K562 (cell line): Measurements from ENCODE around the gene GAPVD1. TPM values are rescaled to one million over a fixed set of nuclear protein-coding genes. Genes with fewer than 3 reads are reported as not detected.

Source experiments
- ATAC-seq: fragments of 200-7000 bp; cut with Tn5 transposase; 3 replicates; pipeline ENCODE4 v1.9.1; 2020; ENCODE audit warnings: moderate library complexity
- BruUV-seq: library from RNA; stranded (reverse); fragments of 400-500 nt; replicated peaks from 2 replicates; lab custom pipeline; 2021; lab: Mats Ljungman, UMichigan
- CTCF ChIA-PET: fragments of 300-600 bp; formaldehyde crosslinking; extraction: SDS; loops from one replicate; lab custom pipeline; 2021; ENCODE audit warnings: low intra/inter-chr PET ratio; lab: Yijun Ruan, JAX
- POLR2A ChIA-PET: fragments of 300-600, 350-650 bp; sonication (Branson Sonifier 250); formaldehyde crosslinking; extraction: SDS; loops from one replicate; lab custom pipeline; 2021; ENCODE audit warnings: antibody characterized with exemption, inconsistent platforms; lab: Yijun Ruan, JAX
- DNase-seq, 4 experiments: peaks; one replicate each; pipeline versions ENCODE4 v3.0.0 to v3.0.0-alpha.2; 2011 to 2018; ENCODE audit warnings: low spot score in 3 of 4, mixed read lengths in 3 of 4; ENCODE audit errors: extremely low read depth in 1 of 4
- FAIRE-seq: peaks from 2 replicates; lab custom pipeline; 2011; peaks lifted over from hg19 to GRCh38; lab: Jason Lieb, UNC
- H2AFZ ChIP-seq: 2 replicates; pipeline ENCODE4 v1.6.0; 2011; ENCODE audit warnings: low read depth, low read length, control low read depth, inconsistent platforms
- H3K27ac ChIP-seq: fragments of 200-600 bp; 3 replicates; pipeline ENCODE4 v1.8.0; 2011; ENCODE audit warnings: low read depth, mild to moderate bottlenecking, control low read depth, inconsistent platforms, low read length, moderate library complexity, mixed read lengths; ENCODE audit errors: extremely low read depth
- H3K27me3 ChIP-seq, 2 experiments: fragments of 300-600 bp in 1 of 2; 2 replicates in 1 of 2; 3 replicates in 1 of 2; pipeline versions ENCODE4 v1.6.0 to v1.8.0; 2011; ENCODE audit warnings: inconsistent platforms in 2 of 2, low read length in 2 of 2, mild to moderate bottlenecking in 1 of 2, mixed read lengths in 1 of 2, moderate library complexity in 1 of 2; ENCODE audit not compliant: control insufficient read depth in 2 of 2, insufficient read depth in 2 of 2
- H3K36me3 ChIP-seq: fragments of 300-600 bp; 3 replicates; pipeline ENCODE4 v1.8.0; 2011; ENCODE audit warnings: mild to moderate bottlenecking, low read length, inconsistent platforms; ENCODE audit not compliant: control insufficient read depth, insufficient read depth
- H3K4me1 ChIP-seq, 2 experiments: fragments of 200-600 bp in 1 of 2; replicated peaks in 1 of 2; 2 replicates in 1 of 2; 3 replicates in 1 of 2; pipeline versions ENCODE4 v1.5.1 to v1.8.0; 2011; ENCODE audit warnings: inconsistent platforms in 2 of 2, low read length in 2 of 2, mild to moderate bottlenecking in 1 of 2, mixed read lengths in 1 of 2, moderate library complexity in 1 of 2; ENCODE audit not compliant: control insufficient read depth in 2 of 2, insufficient read depth in 2 of 2
- H3K4me2 ChIP-seq: 2 replicates; pipeline ENCODE4 v1.6.1; 2011; ENCODE audit warnings: low read length, control low read depth, inconsistent platforms, mixed read lengths; ENCODE audit not compliant: insufficient read depth
- H3K4me3 ChIP-seq: fragments of 200-600 bp; sonication (generic), shearing (Covaris generic); 2 replicates; pipeline ENCODE4 v1.5.1; 2016; ENCODE audit warnings: control low read depth, inconsistent platforms
- H3K79me2 ChIP-seq: fragments of 200-600 bp; 3 replicates; pipeline ENCODE4 v1.8.0; 2011; ENCODE audit warnings: low read length, inconsistent platforms; ENCODE audit not compliant: control insufficient read depth, insufficient read depth
- H3K9ac ChIP-seq, 2 experiments: 2 replicates each; pipeline versions ENCODE4 v1.6.0 to v1.6.1; 2011; ENCODE audit warnings: low read depth in 2 of 2, low read length in 2 of 2, control low read depth in 1 of 2, inconsistent platforms in 1 of 2, mild to moderate bottlenecking in 1 of 2, mixed read lengths in 1 of 2; ENCODE audit not compliant: insufficient read depth in 1 of 2
- H3K9me1 ChIP-seq: one replicate; pipeline ENCODE4 v1.6.0; 2011; ENCODE audit warnings: inconsistent platforms, mild to moderate bottlenecking, low read length, moderate library complexity; ENCODE audit not compliant: control insufficient read depth, insufficient read depth
- H3K9me3 ChIP-seq: replicated peaks from 2 replicates; pipeline ENCODE4 v1.5.1; 2011; ENCODE audit warnings: low read depth, low read length, inconsistent platforms; ENCODE audit not compliant: control insufficient read depth, insufficient read depth
- H4K20me1 ChIP-seq: replicated peaks from 2 replicates; pipeline ENCODE4 v1.6.1; 2011; ENCODE audit warnings: low read length, inconsistent platforms, mixed read lengths; ENCODE audit not compliant: control insufficient read depth, insufficient read depth
- ARHGAP35 ChIP-seq: fragments of 450-650 bp; IDR thresholded peaks from 2 replicates; pipeline ENCODE4 v1.6.1; 2018; ENCODE audit not compliant: partially characterized antibody
- CCAR2 ChIP-seq: fragments of 200-400 bp; formaldehyde crosslinking; IDR thresholded peaks from 2 replicates; pipeline ENCODE4 v1.6.1; 2017; ENCODE audit warnings: mild to moderate bottlenecking, low read depth, low read length
- CTCF ChIP-seq, 3 experiments: IDR thresholded peaks in 2 of 3; conservative IDR thresholded peaks in 1 of 3; 2 replicates each; pipeline ENCODE4 v1.5.1; 2011 to 2012; ENCODE audit warnings: low read length in 3 of 3, mild to moderate bottlenecking in 3 of 3, control low read depth in 2 of 3, improper control_type of control experiment in 1 of 3, inconsistent platforms in 1 of 3, low read depth in 1 of 3, mixed read lengths in 1 of 3, moderate library complexity in 1 of 3; ENCODE audit not compliant: insufficient read depth in 2 of 3
- CTCFL ChIP-seq: IDR thresholded peaks from 2 replicates; pipeline ENCODE4 v1.6.1; 2011; ENCODE audit warnings: borderline replicate concordance, low read depth, mild to moderate bottlenecking, moderate library complexity, low read length; ENCODE audit not compliant: insufficient read depth, poor library complexity, severe bottlenecking
- FIP1L1 ChIP-seq: fragments of 200-400 bp; formaldehyde crosslinking; IDR thresholded peaks from 2 replicates; pipeline ENCODE4 v1.6.1; 2018; ENCODE audit warnings: mild to moderate bottlenecking, low read depth, low read length; ENCODE audit not compliant: poor library complexity, severe bottlenecking
- FOSL1 ChIP-seq: fragments of 200-800 bp; sonication (Bioruptor generic); conservative IDR thresholded peaks from 2 replicates; pipeline ENCODE4 v1.6.1; 2016; ENCODE audit warnings: missing genetic modification characterization, missing compliant biosample characterization
- HCFC1 ChIP-seq: IDR thresholded peaks from 2 replicates; pipeline ENCODE4 v1.6.1; 2012; ENCODE audit warnings: low read depth, low read length, improper control_type of control experiment
- HIVEP1 ChIP-seq: fragments of 250-450 bp; sonication (Bioruptor Pico); IDR thresholded peaks from 2 replicates; pipeline ENCODE4 v1.4.0; 2020; ENCODE audit warnings: mild to moderate bottlenecking
- HMGN3 ChIP-seq: IDR thresholded peaks from 2 replicates; pipeline ENCODE4 v1.6.1; 2011; ENCODE audit warnings: borderline replicate concordance, low read depth, mild to moderate bottlenecking, mixed read lengths, low read length; ENCODE audit not compliant: insufficient read length; ENCODE audit errors: extremely low read depth
- ILF3 ChIP-seq: fragments of 450-650 bp; IDR thresholded peaks from 2 replicates; pipeline ENCODE4 v1.6.1; 2018; ENCODE audit warnings: antibody characterized with exemption, mild to moderate bottlenecking, moderate library complexity, borderline replicate concordance
- RNF2 ChIP-seq: sonication (generic); IDR thresholded peaks from 2 replicates; pipeline ENCODE4 v1.6.1; 2016
- SOX6 ChIP-seq: fragments of 450-650 bp; IDR thresholded peaks from 2 replicates; pipeline ENCODE4 v1.6.1; 2014; ENCODE audit warnings: mild to moderate bottlenecking
- THRA ChIP-seq: fragments of 450-650 bp; IDR thresholded peaks from 2 replicates; pipeline ENCODE4 v1.6.1; 2017; ENCODE audit warnings: mild to moderate bottlenecking, moderate library complexity
- ZNF143 ChIP-seq: sonication (generic); formaldehyde crosslinking; IDR thresholded peaks from 2 replicates; pipeline ENCODE4 v1.9.0; 2022; ENCODE audit warnings: mild to moderate bottlenecking, missing genetic modification reagents
- ZNF274 ChIP-seq: IDR thresholded peaks from 2 replicates; pipeline ENCODE4 v1.6.1; 2011; ENCODE audit warnings: low read depth, mild to moderate bottlenecking, low read length, moderate library complexity, borderline replicate concordance
- WGBS: fragments of 100-300 bp; shearing (Covaris generic); methylation state at CpG from one replicate; pipeline ENCODE4 v1.1.6; 2016; ENCODE audit warnings: low coverage, mixed read lengths; ENCODE audit not compliant: insufficient coverage; ENCODE audit errors: missing lambda C conversion rate; 5-methylcytosine and 5-hydroxymethylcytosine counted together
- in situ Hi-C: fragments of 300-500 bp; cut with MboI; formaldehyde crosslinking; loops from 4 replicates; pipeline ENCODE4 v1.15.0; 2018; ENCODE audit warnings: inconsistent platforms, mixed read lengths
- intact Hi-C: fragments of 100-400 bp; cut with micrococcal nuclease; formaldehyde crosslinking; loops from 2 replicates; pipeline ENCODE4 v1.14.2; 2022
- polyA plus RNA-seq, 8 experiments: library from polyadenylated mRNA; depleted of rRNA in 4 of 8; stranded (reverse) in 5 of 8; unstranded in 3 of 8; fragments of >200 nt; fragmentation: Nextera tagmentation in 2 of 8; fragmentation: Illumina TruSeq in 1 of 8; extraction: Ambion mirVana in 2 of 8; extraction: Trizol in 1 of 8; gene quantifications; 2 replicates each; pipeline versions ENCODE4 v1.2.1 to v1.2.3, GENCODE V29; 2011 to 2014; ENCODE audit warnings: inconsistent platforms in 1 of 8, missing spikeins in 1 of 8
- total RNA-seq, 7 experiments: library from RNA; depleted of rRNA in 6 of 7; stranded (reverse); fragments of >200 nt in 6 of 7; fragmentation: Illumina TruSeq in 2 of 7; extraction: Trizol in 2 of 7; gene quantifications; 2 replicates each; pipeline versions ENCODE4 v1.2.1 to v1.2.3, GENCODE V29; 2011 to 2021; ENCODE audit warnings: low replicate concordance in 1 of 7
- TF ChIP-seq, protein P1 (sequence below): fragments of 450-650 bp; conservative IDR thresholded peaks from 2 replicates; pipeline ENCODE4 v1.6.1; 2016; ENCODE audit warnings: missing genetic modification characterization, low read depth, mild to moderate bottlenecking, control low read depth, missing compliant biosample characterization

Gene GAPVD1
- total and polyA plus RNA-seq, 9 of the 15 experiments (the other 6 are each of a cell fraction or from before 2014, with no cell fraction given), result 9.5 to 66.1 (median 45.5) TPM

DNA sequence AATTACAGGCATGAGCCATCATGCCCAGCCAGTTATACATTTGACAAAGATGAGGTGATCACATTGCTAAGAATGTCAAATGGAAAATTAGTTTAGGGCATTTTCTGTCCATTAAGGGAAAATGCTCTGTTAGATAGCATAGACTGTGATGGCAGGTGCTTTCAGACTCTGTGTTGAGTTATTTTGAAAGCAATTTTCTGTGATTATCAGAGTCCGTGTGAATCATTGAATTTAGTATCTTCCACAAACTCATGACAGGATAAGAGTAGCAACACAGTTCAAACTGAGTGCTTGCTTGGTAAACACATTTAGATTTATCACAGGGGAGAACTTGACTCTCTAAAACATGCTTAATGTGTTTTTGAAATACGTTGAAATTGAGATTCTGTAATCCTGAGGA lies 69.0 kb downstream of the GAPVD1 start (continued):
- no peak for TF ChIP-seq SOX6
- no peak for TF ChIP-seq FIP1L1
- TF ChIP-seq ZNF143 (CRISPR knock-in tag), result no peak
- TF ChIP-seq, protein P1, sequence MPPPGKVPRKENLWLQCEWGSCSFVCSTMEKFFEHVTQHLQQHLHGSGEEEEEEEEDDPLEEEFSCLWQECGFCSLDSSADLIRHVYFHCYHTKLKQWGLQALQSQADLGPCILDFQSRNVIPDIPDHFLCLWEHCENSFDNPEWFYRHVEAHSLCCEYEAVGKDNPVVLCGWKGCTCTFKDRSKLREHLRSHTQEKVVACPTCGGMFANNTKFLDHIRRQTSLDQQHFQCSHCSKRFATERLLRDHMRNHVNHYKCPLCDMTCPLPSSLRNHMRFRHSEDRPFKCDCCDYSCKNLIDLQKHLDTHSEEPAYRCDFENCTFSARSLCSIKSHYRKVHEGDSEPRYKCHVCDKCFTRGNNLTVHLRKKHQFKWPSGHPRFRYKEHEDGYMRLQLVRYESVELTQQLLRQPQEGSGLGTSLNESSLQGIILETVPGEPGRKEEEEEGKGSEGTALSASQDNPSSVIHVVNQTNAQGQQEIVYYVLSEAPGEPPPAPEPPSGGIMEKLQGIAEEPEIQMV (tag), result no peak
- TF ChIP-seq HCFC1, result no peak
- no peak for TF ChIP-seq THRA
- no peak for TF ChIP-seq ZNF274
- TF ChIP-seq ARHGAP35, result no peak
- no peak for TF ChIP-seq RNF2
- TF ChIP-seq CCAR2, result no peak

DNA sequence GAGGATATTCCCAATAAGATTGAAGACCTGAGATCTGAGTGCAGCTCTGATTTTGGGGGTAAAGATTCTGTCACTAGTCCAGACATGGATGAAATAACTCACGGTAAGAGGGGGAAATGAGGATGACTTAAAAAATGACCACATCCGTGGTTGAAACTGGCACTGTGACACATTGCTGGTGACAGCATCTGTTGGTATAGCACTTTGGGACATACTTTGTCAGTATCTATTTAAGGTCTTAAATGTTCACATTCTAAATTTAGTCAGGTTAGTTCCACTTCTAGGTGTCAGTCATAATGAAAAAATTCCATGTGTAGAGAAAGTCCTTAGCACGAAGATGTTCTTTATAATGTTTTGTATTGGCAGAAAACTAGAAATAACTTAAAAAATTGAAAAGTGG lies 70.9 kb downstream of the GAPVD1 start:
- Histone ChIP-seq H3K9ac (no peak overlapping the region), H3K4me3 (no peak overlapping the region), H4K20me1 (no peaks in the 10 kb centered on the region), H3K9me1 (no peaks in the 10 kb centered on the region), H3K9me3 (no peaks in the 10 kb centered on the region), H3K4me1 (no peaks in the 10 kb centered on the region), H3K27ac (no peak overlapping the region), H3K27me3 (no peaks in the 10 kb centered on the region), H3K36me3 (peaks cover 69% of the 10 kb centered on the region), H3K4me2 (no peak overlapping the region), H3K79me2 (no peaks in the 10 kb centered on the region), H2AFZ (no peak overlapping the region)
- 96% methylated on average over 3 of the region's 3 CpGs for WGBS
- FAIRE-seq (no peak), DNase-seq (no peak), ATAC-seq (no peak)
- POLR2A ChIA-PET, result no interaction called here
- intact Hi-C loops (no loop called here), in situ Hi-C loops (no loop called here)
- CTCF ChIA-PET, result no interaction called here
- BruUV-seq, result no TSS peak
- TF ChIP-seq CTCFL (no peak), CTCF (IDR thresholded peaks at IDR 0.05 in 2 of 3, conservative IDR thresholded peaks at IDR 0.05 in 1 of 3; ENCODE audit: insufficient read depth in 2 of 3, low read depth in 1 of 3, low read length in 3 of 3) (no peak), ILF3 (no peak), HIVEP1 (no peak), HMGN3 (no peak), FOSL1 (no peak)
